Activated CD4-positive, alpha-beta T cell treated with anti-CD3 and anti-CD28 coated beads for 4 hours (primary cell): ENCODE measurements around the gene EPHB2.

Experiments
- DNase-seq, 2 donors: peaks; one replicate each; pipeline ENCODE4 v3.0.0-alpha.2; 2020

Gene EPHB2

DNA sequence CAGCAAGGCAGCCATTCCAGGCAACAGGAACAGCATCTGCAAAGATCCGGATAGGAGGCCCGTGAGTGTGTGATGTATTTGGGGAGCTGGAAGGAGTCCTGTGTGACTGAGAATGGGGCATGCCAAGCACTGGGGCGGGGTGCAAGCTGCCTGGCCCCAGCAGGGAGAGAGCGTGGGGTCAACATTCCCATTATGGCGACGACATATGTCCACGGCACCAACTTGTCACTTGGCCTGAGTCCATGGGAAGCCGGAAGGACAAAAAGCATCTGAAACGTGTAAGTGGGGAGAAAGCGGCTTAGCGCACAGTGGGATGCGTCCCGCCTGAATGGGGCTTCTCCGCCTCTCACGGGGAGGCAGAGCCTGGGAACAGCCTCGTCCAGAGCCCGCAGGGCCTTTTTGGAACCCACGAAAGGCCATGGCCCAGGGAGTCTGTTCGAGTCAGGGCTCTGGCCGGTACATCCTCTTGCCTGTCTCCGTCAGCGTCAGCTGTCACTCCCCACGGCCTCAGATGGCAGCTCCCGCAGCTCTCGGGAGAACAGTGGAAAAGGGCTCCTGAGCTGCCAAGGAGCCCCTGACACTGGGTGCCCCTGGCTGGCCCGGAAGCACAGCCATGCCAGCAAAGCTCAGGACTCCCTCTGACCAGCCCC is 12.4 kb downstream of the EPHB2 start:
- no peak for DNase-seq

DNA sequence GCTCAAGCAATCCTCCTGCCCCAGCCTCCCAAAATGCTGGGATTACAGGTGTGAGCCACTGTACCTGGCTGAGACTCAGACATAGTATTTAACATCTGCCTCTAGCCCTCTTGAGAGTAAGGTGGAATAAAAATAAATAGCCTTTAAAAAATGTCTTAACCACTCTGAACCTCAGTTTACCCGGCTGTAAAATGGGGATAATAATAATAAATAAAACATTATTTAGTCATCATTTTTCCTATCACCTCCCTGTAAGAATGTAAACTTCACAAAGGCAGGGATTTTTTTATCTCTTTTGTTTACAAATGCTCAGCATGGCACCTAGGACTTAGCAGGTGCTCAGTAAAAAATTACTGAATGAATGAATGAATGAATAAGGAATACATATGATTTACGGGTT is 17.2 kb downstream of the EPHB2 start:
- DNase-seq, result no peak

DNA sequence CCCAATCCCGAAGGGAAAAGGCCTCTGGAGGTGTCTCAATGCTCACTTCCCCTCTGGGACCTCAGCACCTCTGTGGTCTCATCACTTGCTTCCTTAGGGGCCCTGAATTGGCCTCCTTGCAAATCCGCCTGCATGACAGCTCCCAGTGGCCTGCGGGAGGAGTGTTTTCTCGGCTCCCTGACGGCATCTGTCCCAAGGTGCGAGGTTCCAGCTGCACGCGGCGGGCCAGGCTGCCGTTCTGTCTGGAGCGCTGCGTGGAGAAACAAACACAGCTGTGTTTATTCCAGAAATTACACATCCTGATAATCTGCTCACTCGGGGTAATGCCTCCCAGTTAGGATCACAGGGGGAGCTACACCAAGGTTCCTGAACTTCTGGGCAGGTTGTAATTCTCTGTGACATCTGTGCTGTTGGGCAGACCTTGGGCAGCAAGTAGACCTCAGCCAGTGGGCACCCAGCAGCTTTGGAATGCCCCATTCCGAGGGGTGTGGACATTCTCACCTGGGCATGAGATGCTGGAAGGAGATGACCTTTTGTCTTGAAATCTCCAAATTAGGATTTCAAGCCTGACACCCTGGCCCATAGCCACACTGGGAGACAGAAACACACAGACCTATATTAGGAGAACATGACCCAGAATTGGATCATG is 18.2 kb downstream of the EPHB2 start:
- no peak for DNase-seq

DNA sequence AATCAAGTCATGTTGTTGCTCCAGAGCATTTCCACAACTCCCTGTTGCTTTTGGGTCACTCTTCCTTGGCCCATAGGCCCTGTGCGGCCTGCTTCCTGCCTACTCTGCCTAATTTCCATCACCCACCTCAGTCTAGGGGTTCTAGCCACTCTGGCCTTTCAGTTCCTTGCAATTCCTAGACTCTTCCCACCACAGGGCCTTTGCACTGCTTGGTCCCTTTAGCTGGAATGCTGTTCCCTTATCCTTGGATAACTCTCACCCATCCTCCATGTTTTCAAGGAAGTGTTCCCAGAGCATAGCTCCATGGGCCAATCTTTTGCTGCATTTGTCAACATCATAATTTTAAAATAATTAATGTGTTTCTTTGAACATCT is 18.7 kb downstream of the EPHB2 start:
- DNase-seq, result no peak

DNA sequence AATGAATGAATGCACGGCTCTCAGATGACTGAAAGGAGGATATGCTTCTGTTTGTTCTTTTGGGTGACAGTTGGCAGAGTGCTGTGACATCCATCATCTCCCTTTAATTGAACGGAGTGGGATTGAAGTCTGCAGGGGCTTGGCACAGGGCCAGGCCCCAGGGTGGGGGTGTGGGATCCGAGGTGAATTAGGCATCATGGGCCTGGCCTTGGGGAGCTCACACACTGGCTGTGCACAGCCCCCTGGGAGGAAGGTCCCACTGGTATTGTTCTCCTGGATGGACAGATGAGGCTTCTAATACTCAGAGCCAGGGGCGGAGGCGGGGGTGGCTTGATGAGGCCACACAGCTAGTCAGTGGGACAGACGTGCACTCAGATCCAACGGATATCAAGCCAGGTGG is 19.3 kb downstream of the EPHB2 start:
- no peak for DNase-seq

DNA sequence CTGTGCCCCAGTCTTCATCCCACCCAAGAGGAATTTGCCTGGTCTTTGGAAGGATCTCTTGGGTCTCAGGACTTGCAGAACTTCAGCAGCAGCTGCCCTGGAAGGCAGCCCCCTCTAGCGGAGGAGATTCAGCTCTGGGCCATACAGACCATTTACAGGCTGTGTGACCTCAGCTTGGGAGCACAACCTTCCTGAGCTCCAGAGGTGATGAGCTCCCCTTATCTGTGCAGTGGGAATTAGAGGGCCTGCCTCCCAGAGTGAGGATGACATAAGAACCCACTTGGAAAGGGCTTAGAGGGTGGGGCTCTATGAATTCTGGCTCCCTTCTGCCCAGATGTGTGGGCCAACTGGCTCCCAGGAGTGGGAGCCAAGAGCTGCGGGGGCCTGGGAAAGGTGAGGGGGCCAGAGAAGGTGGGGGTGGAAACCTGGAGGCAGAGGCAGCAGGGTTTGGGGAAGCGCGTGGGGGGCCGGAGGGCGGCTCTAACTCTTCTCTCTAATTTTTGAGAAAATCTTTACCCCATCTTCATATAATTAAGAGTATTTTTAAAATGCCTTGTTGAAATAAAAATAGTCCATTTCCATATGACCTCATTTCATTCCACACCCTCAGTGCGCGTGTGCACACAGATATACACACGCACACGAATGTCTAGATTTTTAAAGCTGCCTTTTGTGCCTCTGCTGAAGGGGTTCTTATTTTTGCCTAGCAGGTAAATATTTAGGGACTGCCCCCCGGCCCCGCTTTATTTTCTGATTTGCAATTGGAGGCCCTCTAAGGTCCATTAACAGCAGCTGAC is 21.5 kb downstream of the EPHB2 start:
- DNase-seq, result no peak

DNA sequence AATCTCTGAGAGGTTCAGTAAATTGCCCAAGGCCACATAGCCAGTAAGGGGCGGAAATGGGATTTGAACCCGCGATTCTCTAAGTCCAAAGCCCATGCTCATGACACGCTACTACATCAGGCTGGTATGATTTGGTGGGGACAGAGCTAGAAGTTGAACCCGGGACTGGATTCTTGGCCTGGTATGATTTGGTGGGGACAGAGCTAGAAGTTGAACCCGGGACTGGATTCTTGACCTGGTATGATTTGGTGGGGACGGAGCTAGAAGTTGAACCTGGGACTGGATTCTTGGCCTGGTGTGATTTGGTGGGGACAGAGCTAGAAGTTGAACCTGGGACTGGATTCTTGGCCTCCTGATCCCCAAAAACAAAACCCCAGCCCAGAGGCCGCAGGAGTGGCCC is 23.0 kb downstream of the EPHB2 start:
- no peak for DNase-seq

DNA sequence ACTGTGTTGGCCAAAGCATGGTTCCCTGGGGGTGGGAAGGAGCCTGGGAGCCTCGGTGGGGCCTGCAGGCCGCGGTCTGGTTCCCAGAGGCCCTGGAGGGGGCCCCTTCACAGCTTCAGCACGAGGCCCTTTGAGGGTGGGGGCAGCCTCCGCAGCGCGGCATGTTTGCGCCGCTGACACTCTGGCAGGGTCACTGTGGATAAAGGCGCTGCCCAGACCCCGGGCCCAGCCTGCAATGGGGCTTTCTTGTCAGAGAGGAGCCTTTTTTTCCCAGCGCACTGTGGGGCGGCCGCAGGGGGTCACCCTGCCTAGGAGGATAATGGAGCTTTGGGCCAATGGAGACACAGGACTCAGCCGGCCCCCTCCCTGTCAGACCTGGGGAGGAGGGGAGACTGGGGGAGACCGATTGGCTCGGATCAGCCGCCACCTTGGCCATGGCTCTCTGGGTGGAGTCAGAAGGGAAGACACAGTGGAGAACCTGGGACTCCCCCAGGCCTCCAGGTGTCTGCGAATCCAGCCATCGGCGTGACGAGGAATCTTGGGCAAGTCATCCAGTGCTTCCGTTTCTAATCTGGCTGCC is 26.0 kb downstream of the EPHB2 start:
- no peak for DNase-seq

DNA sequence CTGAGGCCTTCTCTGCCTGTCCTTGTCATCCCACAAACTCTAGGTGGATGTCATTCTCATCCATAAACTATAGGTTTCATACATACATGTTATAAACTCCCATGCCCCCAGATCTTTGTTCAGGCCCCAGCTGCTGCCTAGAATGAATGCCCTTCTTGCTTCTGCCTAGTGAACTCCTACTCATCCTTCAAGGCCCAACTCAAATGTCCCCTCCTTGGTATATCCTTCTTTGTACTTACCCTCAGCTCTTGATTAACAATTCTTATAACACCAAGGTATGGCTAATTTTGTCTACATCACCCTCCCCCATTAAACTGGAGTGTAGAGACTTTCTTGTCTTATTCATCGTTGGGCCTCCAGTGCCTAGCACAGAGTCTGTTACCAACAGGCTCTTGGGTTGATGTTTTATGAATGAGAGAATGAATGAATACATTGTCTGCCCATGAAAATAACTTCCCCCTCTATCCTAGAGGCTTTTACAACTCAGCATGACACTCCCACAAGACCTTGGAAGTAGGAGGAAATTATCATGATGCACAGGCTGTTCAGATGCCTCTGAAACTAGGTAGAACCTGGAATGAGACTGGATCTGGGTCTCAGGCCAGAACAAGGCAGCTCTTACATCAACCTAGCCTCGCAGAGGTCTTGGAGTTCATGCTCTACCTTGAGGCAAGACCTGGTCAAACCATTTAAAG is 26.9 kb downstream of the EPHB2 start:
- no peak for DNase-seq

DNA sequence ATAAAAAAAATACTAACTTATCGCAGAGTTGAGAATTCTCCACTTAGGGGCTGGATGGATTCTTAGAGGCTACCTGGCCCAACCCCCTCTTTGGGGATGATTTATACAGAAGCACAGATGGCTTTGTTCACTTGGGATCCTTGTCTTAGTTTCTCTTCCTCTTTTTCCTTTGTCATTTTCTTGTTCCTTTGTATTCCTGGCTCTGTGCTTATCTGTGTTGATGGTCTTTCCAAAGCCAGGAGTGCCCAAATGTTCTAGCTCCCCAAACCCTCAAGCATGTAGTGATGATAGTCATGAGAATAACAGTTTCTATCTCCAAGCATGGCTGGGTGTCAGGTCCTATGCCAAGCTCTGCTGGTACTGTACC is 27.4 kb downstream of the EPHB2 start:
- no peak for DNase-seq

DNA sequence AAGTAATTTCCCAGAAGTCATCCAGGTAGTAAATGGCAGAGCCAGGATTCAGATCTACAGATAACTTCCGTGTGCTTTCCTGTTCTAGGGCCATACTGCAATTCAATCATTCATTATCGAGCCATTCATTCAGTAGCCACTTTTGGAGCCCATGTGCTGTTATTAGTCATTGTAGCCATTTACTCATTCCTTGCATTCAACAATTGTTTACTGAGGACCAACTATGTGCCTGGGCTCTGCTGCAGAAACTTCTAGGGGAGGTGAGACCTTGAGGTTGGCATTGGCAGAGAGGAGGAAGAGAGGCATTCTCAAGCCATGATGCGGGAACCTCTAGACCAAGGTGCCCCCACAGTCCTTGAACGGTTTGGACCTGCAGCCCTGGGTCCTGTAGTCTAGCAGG is 27.9 kb downstream of the EPHB2 start:
- DNase-seq, result no peak

DNA sequence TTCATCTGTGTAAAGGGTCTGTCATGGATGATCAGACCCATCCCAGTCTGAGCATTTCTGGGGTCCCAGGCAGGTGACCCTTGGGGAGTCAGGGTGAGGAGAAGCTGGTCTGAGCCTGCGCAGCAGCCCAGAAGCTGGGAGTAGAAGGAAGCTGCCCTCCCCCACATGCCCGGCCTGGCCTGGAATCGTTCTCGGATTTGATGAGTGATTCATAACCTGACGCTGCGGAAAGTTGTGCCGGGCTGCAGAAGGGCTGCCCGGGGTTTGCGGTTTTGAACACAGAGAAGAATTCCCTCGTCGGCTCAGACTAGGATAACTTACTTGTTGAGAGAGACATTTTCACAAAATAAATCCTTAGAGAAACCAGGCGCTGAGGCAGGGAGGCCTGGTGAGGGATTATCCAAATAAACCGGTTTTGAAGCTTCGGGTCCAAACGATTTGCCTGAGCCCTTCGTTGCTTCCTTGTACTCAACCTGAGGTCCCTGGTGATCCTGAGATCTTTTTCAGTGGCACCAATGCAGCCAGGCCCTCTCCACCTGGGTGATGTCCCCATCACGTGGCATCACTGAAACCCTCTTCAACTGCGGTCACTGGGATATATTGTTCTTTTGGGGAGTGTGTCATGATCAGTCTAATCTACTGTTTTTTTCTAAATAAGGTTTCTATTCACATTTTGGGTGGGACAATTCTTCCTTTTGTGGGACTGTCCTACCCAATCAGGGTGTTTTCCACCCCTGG is 29.2 kb downstream of the EPHB2 start:
- DNase-seq, result no peak

DNA sequence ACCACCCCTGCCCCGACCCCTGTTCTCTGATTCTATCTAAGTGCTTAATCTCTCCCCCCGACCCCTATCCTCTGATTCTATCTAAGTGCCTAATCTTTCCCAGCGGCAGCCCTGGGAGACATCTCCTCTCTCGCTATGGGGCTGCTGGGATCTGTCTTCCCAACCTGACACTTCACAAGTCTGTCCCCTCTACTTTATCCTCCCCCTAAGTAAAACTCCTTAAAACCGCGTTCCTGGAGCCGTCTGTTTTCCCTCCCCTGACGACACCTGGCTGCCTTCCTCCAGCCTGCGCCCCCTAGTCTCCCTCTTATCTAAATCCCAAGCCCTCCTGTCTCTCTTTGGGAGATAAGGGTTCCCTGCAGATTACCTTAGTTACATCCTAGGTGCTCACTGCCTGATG is 30.5 kb downstream of the EPHB2 start:
- no peak for DNase-seq

DNA sequence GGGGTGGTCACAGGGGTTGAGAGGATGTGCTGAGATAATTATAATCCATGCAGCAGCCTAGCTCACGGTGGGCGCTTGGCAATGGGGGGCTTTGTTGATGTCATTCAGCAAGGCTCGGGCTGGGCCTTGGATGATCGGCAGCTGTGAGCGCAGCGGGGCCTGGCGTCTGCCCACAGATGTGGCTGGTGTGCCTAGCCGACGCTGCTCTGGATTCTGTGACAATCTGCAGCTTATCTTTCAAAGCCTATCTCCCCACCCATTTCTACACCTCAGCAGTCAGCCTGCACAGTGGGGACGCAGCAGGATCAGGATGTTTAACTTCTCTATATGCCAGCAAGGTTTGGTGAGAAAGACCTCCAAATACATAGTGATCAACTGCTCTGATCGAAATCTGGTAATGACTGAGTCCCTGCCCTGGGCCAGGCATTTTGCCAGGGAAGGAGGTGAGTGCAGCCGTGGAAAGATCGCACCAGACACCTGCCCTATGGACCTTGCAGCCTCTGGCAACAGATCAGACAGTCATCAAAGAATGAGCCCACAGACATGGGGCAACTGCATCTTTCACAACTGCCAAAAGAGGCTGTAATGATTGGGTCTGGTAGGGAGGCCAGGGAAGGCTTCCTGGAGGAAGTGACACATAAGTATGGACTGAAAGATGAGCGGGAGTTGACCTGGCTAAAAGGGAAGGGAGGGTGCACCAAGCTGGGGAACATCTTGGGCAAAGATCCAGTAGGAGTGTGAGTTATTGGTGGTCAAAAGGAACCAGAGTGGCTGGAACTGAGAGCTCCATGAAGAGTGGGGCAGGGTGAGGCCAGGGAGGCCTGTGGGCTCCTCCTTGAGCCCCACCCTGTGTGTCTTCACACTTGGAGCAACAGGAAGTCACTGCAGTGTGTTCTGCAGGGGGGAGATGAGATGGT is 35.3 kb downstream of the EPHB2 start:
- DNase-seq, result no peak

DNA sequence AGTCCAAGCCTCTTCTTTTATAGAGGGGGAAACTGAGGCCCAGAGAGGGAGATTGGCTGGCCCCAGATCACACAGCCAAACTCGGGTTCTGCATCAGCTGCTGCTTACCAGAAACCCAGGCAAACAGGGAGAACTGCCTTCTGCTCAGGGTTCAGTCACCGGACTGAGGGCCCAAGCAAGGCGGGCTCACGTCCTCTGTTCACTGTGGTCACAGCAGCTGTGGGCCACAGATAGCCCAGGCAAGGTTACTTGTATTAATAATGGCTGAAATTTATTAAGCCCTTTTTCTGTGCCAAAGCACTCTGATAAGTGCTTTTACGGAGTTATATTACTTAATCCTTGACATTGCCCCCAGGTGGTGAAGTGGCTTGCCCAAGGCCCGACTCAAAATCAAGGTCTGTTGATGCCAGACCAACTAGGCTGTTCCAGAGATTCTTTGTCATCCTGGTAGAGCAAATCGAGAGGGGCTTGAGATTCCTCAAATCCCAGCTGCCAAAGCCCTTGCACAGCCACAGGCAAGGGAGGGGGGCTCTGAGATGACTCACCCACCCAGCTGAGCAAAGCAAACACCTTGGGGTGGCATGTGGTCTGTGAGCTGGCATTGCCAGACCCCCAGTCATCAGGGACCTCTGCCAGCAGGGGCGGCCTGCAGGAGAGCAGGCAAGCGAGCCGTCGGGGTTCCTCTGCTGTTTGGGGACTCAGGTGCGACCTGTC is 36.5 kb downstream of the EPHB2 start:
- no peak for DNase-seq

DNA sequence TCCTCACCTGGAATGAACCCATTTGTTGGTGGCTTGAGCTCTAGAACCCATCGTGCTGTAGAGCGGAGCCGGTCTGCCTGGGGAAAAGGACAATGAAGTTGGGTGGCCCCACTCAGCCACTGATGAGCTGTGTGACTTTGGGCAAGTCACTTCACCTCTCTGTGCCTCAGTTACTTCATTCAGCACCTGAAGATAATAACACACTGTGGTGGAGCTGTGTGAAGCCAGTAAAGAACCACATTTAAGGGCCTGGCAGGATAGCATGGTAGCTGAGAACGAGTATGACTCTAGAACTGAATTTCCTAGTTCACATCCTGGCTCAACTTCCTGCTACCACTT is 37.1 kb downstream of the EPHB2 start:
- no peak for DNase-seq

DNA sequence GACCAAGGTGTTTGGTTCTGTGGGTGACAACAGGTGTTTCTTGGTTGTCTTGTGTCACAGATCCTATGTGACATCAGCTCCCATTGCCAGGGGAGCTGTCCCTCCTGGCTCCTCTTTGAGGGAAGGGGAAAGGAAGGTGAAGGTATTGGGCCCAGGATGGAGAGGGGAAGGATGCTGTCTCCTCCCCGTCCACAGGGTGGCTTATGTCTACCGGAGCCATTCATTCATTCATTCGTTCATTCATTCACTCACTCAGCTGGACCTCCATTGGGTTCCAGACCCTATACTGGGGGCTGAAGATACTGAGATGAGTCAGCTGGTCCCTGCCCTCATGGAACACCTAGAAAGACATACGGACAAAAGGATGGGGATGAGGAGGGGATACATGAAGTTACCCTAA is 38.9 kb downstream of the EPHB2 start:
- no peak for DNase-seq

DNA sequence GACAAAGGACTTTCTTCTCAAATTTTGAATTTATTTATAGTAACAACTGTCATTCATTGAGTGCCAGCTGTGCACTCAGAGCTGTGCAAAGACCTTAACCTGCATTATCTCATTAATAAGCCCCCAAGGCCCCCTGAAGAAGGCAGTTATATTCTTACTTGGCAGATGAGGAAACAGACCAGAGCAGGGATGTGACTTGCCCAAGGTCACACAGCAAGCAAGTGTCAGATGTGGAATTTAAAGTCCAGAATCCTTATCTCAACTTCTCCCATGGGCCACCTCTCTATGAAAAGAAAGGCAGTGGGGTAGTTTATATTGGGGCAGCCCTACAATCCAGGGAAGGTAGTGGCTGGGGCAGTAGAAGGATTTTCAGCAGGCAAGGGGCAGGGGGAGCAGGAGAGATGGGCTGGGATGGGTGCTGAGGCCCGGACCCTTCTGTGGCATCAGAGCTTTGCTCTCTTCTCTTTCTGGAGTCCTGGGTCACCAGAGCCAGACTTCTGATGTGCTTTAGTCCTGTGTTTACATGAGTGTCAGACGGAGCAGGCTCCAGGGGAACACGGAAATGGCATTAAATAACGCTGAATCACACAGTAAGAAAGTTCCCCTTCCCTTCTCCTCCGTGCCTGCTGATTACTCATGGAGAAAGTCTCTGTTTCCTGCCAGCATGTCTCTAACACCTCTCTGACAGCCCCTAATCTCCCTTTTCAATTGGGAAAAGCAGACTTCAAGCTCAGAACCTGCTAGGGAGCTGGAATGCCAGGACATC is 39.5 kb downstream of the EPHB2 start:
- DNase-seq, result no peak

DNA sequence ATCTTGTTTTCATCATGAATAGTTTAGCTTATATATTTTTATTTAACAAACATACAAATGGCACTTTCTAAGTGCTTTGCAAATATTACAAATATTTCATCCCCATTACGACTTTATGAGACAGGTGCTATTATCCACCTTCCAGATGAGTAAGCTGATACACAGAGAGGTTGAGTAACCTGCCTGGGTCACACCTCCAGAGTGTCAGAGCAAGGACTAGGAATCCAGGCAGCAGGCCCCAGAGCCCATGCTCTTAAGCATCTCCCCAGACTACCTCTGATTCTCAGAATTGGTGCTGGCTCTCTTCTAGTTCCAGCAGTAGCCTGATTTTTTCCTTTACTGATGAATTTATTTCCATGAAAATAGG is 40.0 kb downstream of the EPHB2 start:
- no peak for DNase-seq

DNA sequence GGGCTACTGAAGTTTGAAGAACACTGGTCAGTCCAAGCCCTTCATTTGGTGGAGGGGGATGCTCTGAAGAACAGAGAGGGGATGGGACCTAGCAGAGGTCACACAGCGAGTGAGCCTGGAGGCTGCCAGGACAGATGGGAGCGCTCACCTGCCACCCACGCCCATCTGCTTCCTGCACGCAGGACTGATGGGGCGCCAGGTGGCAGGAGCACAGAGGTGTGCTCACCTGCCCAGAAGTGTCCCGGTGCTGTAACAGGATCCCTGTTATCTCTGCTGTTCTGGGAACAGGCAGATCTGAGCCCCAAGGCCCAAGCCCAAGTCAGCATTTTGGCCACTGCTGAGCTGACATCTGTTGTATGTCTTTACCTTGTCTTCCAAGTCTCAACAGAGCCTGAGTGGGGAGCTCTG is 40.5 kb downstream of the EPHB2 start:
- DNase-seq, result no peak
